Psoas muscle (tissue), 8 donors: ENCODE measurements around the gene TM9SF2. TPM values are rescaled to one million over a fixed set of nuclear protein-coding genes. Genes with fewer than 3 reads are reported as not detected.

Experiments used
- ATAC-seq, 4 donors: fragments of 200-7000 bp; cut with Tn5 transposase; one replicate each; pipeline ENCODE4 v1.9.1; 2020; ENCODE audit warnings: moderate library complexity in 3 of 4, mild to moderate bottlenecking in 2 of 4
- DNase-seq, 2 donors: peaks; one replicate each; pipeline ENCODE4 v3.0.0-alpha.2; 2020
- H3K27ac ChIP-seq: fragments of 200-600 bp; one replicate; pipeline ENCODE4 v1.8.0; 2022
- H3K27me3 ChIP-seq, 3 donors: fragments of 200-600 bp in 1 of 3; one replicate each; pipeline versions ENCODE4 v1.6.1 to v1.8.0; 2013 to 2022; ENCODE audit warnings: low read length in 2 of 3, mild to moderate bottlenecking in 2 of 3, moderate library complexity in 1 of 3; ENCODE audit not compliant: insufficient read depth in 3 of 3
- H3K36me3 ChIP-seq, 2 donors: fragments of 200-600 bp in 1 of 2; one replicate each; pipeline versions ENCODE4 v1.6.1 to v1.8.0; 2013 to 2022; ENCODE audit warnings: low read depth in 1 of 2, mild to moderate bottlenecking in 1 of 2, moderate library complexity in 1 of 2; ENCODE audit not compliant: insufficient read depth in 1 of 2
- H3K4me1 ChIP-seq: fragments of 200-600 bp; one replicate; pipeline ENCODE4 v1.8.0; 2022
- H3K4me3 ChIP-seq: fragments of 200-600 bp; one replicate; pipeline ENCODE4 v1.8.0; 2022; ENCODE audit warnings: mild to moderate bottlenecking
- H3K9me3 ChIP-seq: fragments of 200-600 bp; one replicate; pipeline ENCODE4 v1.8.0; 2022
- CTCF ChIP-seq: fragments of 200-600 bp; IDR thresholded peaks from one replicate; pipeline ENCODE4 v1.8.0; 2022; ENCODE audit warnings: antibody characterized with exemption
- WGBS, 3 donors: extraction: QIAGEN DNeasy Blood & Tissue Kit; methylation state at CpG; one replicate each; pipeline versions ENCODE4 v1.1.6 to v1.1.7; 2013; 5-methylcytosine and 5-hydroxymethylcytosine counted together
- intact Hi-C, 2 donors: fragments of 100-400 bp; cut with DNase I; formaldehyde crosslinking; loops; one replicate each; pipeline versions ENCODE4 v1.11.0 to v1.14.2; 2022
- polyA plus RNA-seq, 3 donors: library from polyadenylated mRNA; stranded (reverse); fragments of 200-250 nt; gene quantifications; one replicate each; pipeline ENCODE4 v1.2.3, GENCODE V29; 2013
- total RNA-seq, 4 donors: library from RNA; stranded (reverse); fragmentation: NEBNext Ultra II Directional in 2 of 4; extraction: Animal tissue kit (Norgen Biotek cat#: 25700) in 2 of 4; gene quantifications; one replicate each; pipeline versions ENCODE4 v1.2.1 to v1.2.4, GENCODE V29; 2021 to 2023
- donor health status: healthy with polysubstance abuse.
- donor health status: DM: no; HTN: no; CAD: no; lungs with moderate emphysema.
- donor health status: Bipolar disorder and iron deficiency.
- donor health status: healthy.
- donor health status: DM: yes; HTN: yes; CAD: no.
- donor health status: DM: no; HTN: no; CAD: no.
- donor health status: DM: no; HTN: no; CAD: no.
- donor health status: DM: yes; HTN: yes; CAD: no.

Gene TM9SF2
- total and polyA plus RNA-seq, 7 donors: 28.5 to 58.6 (median 42.3) TPM

GRCh38 chr13:99590519-99591011 lies 89.3 kb downstream of the TM9SF2 start:
- no peak for DNase-seq
- WGBS, 3 donors: 61 to 66% (median 62%) methylated on average over 3 of the region's 3 CpGs

GRCh38 chr13:99596180-99596579 lies 94.9 kb downstream of the TM9SF2 start:
- H3K4me3 ChIP-seq: no peak overlapping the region
- no peak overlapping the region for H3K27ac ChIP-seq
- no peaks in the 10 kb centered on the region for H3K9me3 ChIP-seq
- H3K4me1 ChIP-seq: no peaks in the 10 kb centered on the region
- intact Hi-C loops: no loop called here
- DNase-seq: no peak
- no peak for TF ChIP-seq CTCF
- H3K27me3 ChIP-seq: no peaks in the 10 kb centered on the region
- WGBS, 3 donors: 82 to 85% (median 82%) methylated on average over 5 of the region's 5 CpGs
- no peak for ATAC-seq
- no peaks in the 10 kb centered on the region for H3K36me3 ChIP-seq

More at GRCh38 chr13:99590519-99591011, 89.3 kb downstream of the TM9SF2 start:
- TF ChIP-seq CTCF: no peak
- H3K27ac ChIP-seq: no peak overlapping the region
- H3K27me3 ChIP-seq: no peaks in the 10 kb centered on the region
- no peak overlapping the region for H3K4me3 ChIP-seq
- no peak for ATAC-seq
- intact Hi-C loops: no loop called here
- no peaks in the 10 kb centered on the region for H3K9me3 ChIP-seq
- no peaks in the 10 kb centered on the region for H3K36me3 ChIP-seq
- peaks cover 5% of the 10 kb centered on the region for H3K4me1 ChIP-seq

- Histone ChIP-seq H3K4me1 (no peaks in the 10 kb centered on the region), H3K27me3 (no peaks in the 10 kb centered on the region), H3K9me3 (no peaks in the 10 kb centered on the region), H3K36me3 (no peaks in the 10 kb centered on the region), H3K27ac (no peak overlapping the region), H3K4me3 (no peak overlapping the region)
- no peak for TF ChIP-seq CTCF
- ATAC-seq (no peak), DNase-seq (no peak)
- intact Hi-C loops: no loop called here
- 45 to 50% (median 50%) methylated on average over 7 of the region's 7 CpGs for WGBS, 3 donors
Observed at GRCh38 chr13:99600318-99600717, 99.0 kb downstream of the TM9SF2 start.

- no peak overlapping the region for H3K27ac ChIP-seq
- H3K4me3 ChIP-seq: no peak overlapping the region
- TF ChIP-seq CTCF: no peak
- no peaks in the 10 kb centered on the region for H3K9me3 ChIP-seq
- ATAC-seq (no peak), DNase-seq (no peak)
- 72 to 85% (median 84%) methylated on average over 4 to 5 of the region's 5 CpGs for WGBS, 3 donors
- H3K4me1 ChIP-seq: peaks cover 7% of the 10 kb centered on the region
- no peaks in the 10 kb centered on the region for H3K36me3 ChIP-seq
- H3K27me3 ChIP-seq: no peaks in the 10 kb centered on the region
- intact Hi-C loops: no loop called here
Observed at GRCh38 chr13:99601535-99601934, 100.3 kb downstream of the TM9SF2 start.

GRCh38 chr13:99604636-99605035 lies 103.4 kb downstream of the TM9SF2 start:
- intact Hi-C loops: loop anchor here in 1 of 2 donors (5.0 kb wide), 1 partner anchor 107 kb away; no protein-coding TSS in a partner anchor
- ATAC-seq (no peak), DNase-seq (no peak)
- H3K4me3 ChIP-seq: no peak overlapping the region
- no peaks in the 10 kb centered on the region for H3K27me3 ChIP-seq
- peaks cover 7% of the 10 kb centered on the region for H3K4me1 ChIP-seq
- H3K36me3 ChIP-seq: no peaks in the 10 kb centered on the region
- TF ChIP-seq CTCF: no peak
- H3K9me3 ChIP-seq: no peaks in the 10 kb centered on the region
- 95 to 96% (median 95%) methylated on average over 3 of the region's 3 CpGs for WGBS, 3 donors
- no peak overlapping the region for H3K27ac ChIP-seq
